NCI-H2029 (cell line): ENCODE measurements around the gene EML3.
"Not testable (repeated sequence)": the region's sequence is repeated elsewhere in the genome, so short reads cannot be mapped to it uniquely, and the experiment has no call there.

ENCODE experiments used
- DNase-seq: peaks from one replicate; lab custom pipeline; 2025; lab: John Stamatoyannopoulos, UW

Gene EML3

DNA sequence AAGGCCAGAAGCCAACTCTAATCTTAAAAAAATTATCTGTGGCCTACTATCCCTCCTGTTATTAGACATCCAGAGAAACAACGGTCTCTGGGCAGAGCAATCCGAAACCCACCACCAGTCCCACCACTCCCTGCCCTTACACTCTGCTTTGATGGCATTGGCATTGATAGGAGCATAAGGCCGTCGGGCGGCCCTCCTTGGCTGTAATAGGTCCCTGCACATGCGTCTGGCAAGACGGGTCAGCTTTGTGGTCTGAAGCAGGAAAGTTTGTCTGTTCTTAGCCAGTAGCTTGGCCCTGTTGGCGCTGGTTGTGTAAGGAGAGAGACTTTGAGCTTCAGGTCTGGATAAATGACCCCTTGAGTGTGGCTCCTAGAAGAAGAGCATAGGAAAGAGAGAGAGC lies 17.5 kb downstream of the EML3 start:
- no peak for DNase-seq

DNA sequence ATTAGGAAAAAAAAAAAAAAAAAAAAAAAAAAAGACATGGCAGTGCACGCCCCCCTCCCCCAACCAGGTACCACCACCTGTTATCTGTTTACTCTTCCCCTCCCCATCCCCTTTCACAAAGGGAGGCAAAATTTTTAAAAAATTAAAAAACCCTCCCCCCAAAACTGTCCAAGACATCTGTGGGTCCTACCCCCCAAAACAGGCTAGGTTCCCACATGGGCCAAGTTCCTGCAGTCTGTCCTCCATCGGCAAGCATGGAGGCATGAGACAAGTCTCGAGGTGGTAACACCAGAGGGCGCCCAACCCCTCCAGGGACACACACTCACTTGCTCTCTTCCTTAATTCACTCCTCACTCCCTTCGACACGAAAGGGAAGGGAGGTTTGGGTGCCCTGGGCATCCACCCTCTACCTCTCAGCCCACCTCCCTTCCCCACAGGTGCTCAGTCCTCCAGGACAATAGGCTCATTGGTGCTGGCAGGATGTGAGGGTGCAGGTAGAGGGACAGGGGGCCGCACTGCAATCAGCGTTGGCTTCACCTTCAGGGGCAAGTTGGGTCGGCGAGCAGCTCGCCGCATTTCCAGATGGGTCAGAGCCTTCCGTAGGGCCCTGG lies 19.0 kb downstream of the EML3 start:
- DNase-seq = peak; percentile 52

DNA sequence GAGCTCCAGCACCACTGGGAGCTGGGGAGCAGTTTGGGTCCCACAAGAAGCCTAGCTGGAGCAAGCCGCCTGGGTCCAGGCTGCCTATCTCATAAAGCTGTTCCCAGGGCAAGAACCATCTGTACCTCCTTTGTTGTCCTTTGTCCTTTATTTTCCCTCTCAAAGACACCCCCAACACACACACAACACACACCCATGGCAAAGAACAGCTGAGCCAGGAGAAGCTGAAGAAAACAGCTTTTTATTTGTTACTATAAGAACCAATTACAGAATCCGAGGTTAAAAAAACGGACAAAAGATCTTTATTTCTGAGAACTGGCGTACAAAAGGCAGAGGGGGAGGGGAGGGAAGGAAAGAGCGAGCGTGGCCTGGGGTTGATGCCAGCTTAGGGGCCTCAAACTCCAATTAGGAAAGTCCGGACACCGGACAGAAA lies 19.6 kb downstream of the EML3 start:
- DNase-seq = no peak

DNA sequence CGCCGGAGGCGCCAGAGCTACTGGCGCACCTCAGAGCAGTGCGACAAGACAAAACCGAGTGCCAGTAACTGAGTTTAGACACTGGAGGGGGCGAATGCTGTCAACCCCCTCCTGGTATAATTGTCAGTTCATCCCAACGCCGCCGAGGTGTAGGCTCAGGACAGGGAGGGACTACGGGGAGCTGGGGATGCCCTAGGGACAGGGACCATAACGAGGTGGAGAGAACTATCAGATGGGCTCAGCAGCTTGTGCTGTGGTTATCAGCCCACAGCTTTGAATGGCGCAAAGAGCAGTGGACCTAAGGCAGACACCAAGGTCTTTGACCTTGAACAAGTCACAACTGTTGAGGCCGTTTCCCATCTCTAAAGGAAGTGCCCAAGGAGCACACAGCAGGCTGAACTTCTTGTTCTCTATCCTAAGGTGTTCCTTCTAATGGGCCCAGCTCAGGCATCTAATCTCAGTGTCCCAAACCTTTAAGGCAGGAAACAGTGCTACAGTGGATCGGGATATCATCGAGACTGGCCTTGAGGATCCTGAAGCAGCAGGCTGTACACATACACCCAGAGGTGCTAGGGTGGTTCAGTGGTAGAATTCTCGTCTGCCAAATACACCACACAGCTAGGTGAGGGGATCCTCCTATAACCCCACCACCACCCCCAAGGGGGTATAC lies 20.3 kb downstream of the EML3 start:
- no peak for DNase-seq

DNA sequence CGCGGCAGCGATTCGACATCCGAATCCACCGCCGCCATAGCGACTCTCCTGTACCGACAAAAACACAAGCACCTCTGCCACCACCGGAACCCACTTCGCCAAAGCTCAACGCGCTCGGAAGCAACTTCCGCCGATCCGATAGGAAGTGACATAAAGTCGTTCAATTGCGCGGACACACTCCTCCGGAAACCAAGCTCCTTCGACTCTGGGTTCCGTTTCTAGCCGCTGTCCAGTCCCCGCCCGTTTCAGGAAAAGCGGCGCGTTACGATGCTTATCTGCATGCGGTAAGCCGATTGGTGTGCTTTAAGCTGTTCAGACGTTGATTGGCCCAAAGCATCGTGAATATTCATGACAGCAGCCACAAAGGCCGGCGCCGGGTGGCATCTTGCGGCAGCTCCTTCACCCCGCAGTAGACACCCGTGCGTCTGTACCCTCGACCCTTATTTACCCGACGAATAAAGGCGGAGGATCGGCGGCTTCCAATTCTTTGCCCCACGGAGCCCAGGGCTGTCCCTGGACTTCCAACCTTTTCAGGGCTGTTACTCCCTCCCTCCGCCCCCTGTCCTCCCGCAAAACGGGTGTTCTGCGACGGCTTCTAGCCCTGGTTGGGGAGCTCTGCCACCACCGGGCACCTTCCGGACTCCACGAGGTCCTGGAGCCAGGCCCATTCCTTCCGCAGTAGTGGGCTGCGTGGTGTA lies 21.0 kb downstream of the EML3 start, which contains the start of gene TUT1:
Gene TUT1, minus strand, starts transcription at position 76 of the 698 bp plus-strand sequence. Its CDS starts 38 bp downstream, at position 38.
- DNase-seq = peak; percentile 99

DNA sequence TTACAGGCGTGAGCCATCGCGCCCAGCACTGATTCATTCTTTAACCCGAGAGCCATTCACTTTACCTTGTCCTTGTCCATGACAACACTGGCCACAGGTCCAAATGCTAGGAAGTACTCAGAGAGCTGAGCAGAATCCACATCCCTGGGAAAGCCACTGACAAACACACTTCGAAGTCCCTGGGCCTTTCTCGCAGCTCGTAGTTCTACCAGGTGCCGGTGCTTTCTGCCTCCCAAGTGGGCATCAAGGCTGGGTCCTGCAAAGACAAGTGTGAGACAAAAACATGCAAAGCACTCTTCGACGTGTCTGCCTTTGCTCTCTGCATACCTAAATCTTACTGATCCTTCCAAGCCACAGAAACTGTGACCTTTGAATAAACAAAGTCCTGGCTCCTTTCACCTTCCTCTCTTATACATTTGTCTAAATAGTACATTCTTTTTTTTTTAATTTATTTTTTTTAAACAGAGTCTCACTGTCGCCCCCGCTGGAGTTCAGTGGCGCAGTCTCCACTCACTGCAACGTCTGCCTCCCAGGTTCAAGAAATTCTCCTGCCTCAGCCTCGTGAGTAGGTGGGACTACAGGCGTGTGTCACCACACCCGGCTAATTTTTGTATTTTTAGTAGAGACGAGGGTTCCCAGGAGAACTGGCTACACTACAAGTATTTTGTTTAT lies 23.5 kb downstream of the EML3 start:
- no peak for DNase-seq

DNA sequence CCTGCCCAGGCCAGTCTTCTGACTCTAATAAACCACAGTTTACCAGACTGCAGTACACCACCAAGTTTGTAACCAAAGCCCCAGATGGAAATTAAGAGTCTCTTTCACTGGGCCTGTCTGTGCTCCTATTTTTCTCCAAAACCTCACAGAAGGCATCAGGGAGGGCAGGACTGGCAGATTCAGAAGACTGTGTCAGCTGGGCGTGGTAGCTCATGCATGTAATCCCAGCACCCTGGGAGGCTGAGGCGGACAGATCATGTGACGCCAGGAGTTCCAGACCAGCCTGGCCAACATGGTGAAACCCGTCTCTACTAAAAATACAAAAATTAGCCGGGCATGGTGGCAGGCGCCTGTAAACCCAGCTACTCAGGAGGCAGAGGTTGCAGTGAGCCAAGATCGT lies 27.2 kb downstream of the EML3 start:
- not testable (repeated sequence) for DNase-seq

DNA sequence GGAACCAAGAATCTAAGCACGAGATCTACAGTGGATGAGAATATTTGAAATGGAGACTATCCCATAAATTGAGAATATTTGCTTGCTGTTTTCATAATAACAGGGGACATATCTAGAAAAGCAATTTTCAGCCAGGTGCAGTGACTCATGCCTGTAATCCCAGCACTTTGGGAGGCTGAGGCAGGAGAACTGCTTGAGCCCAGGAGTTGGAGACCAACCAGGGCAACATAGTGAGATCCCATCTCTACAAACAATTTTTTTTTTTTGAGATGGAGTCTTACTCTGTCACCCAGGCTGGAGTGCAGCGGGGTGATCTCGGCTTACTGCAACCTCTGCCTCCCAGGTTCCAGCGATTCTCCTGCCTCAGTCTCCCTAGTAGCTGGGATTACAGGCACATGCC lies 30.8 kb downstream of the EML3 start:
- DNase-seq = not testable (repeated sequence)

DNA sequence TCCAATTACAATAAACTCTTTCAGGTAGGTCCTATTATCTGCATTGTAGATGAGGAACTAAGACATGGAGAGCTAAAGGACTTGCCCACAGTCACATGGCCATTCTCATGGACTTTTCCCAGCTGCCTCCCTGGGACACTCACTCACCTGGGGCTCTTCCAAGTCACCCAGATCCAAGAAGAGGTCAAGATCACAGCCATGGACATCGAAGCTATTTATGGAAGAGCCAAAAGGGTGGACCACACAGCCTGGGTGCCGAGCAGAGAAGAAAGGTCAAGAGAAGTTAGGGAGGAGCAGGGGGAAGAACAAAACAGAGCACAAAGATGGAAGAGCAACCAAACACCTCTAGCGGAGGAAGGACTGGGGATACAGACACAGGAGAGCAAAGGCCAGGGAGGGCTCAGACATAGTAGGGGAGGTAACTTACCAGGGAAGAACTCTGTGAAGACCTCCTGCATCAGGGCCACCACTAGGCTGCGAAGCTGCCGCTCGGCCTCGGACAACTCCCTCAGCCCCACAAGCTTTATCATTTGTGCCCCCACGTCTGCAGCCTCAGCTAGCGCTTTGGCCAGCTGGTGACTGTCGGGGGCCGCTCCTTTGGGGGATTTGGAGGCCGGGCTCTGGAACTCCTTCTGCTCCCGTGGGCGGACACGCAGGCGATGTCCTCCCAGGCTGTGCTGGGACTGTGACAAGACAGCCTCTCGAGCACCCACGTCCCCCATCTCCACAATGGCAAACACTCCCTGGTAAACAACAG lies 31.4 kb downstream of the EML3 start:
- no peak for DNase-seq

DNA sequence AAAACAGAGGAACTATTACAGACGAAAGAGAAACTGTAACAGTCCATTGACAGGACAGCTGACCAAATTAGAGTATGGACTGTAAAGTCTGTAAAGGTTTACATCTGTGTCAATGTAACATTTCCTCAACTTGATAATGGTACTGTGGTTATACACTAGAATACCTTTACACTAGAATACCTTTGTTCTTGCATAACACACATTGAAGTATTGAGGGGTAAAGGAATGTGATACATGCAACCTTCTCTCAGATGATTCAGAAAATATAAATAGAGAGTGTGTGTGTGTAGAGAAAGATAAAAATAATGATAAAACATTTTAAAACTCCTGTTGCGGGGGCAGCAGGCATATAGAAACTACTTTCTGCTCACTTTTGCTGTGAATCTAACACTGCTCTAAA lies 33.3 kb downstream of the EML3 start:
- DNase-seq = no peak

DNA sequence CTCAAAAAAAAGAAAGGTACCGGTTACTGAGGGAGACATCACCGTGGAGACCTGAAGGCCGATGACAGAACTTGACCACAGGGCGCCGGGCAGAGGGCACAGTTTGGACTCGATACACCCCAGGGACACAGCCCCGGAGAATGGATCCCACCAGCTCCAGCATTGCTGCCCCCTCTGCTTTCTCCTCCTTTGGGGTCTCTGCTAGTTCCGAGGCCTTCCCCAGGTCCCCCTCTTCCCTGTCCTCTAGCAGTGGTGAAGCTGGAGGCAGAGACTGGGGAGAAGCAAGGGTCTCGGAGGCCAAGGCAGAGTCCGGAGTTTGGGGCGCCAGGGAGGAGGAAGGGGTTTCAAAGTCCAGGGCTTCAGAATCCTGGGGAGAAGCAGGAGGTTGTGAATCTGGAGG lies 34.0 kb downstream of the EML3 start:
- DNase-seq = no peak

DNA sequence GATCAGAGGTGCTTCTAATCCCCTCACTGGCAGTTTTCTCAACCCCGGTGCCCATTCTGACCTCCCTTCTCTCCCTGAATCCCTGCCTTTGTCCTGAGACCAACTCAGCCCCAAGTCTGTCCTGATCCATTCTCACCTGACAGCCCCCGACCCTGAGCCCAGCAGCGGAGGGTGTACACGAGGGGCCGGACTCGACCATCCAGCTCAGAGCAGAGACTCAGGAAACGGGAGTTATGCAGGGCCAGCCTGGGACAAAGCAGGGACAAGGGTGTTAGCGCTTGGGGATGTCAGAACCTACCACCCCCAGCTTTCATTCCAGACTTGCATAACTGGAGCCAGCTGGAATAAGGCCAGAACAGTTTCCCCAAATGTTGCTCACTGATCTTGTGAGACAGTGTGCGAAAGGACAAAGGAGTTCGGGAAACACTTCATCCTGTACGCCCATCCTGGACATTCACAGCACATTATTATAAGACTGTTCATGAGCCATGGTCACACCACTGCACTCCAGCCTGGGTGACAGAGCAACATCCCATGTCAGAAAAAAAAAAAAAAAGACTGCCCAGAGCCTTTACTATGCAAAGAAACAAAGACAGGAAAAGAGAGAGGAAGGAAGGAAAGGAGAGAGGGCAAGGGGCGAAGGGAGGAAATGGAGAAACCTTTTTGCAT lies 35.4 kb downstream of the EML3 start:
- no peak for DNase-seq

DNA sequence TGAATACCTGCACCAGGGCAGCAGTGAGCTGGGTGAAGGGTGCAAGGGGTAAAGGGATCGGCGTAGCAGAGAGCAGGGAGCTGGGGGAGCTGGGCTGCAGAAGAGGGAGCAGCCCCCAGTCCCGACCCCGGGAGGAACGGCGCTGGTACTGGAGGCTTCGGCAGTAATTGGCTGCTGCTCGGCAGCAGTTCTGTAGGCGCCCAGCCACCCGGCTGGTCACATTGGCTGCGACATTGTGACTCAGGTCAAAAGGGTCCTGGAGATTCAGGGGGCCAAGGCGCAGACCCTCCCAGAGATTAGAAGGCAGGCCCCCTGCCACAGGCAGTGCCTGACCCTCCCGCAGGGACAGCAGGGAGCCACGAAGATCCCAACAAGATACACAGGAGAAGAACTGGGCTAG lies 36.7 kb downstream of the EML3 start:
- DNase-seq = no peak

DNA sequence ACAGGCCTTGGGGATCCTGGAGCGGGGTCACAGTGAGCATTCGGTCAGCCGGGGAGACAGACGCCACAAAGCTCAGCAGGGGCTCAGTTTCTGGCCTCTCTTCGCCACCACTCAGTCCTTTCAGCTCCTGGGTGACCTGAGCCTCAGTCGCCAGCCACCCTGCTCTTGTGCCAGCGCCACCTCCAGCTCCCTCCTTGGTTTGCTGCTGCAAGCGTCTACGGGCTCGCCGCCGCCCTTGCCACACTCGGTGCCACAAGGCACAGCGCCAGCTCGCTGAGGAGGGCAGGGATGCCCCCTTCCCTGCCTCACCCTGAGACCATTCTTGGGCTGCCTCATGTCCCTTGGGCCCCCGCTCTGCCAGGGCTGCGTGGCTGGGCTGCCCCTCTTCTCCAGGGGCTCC lies 37.4 kb downstream of the EML3 start:
- no peak for DNase-seq

DNA sequence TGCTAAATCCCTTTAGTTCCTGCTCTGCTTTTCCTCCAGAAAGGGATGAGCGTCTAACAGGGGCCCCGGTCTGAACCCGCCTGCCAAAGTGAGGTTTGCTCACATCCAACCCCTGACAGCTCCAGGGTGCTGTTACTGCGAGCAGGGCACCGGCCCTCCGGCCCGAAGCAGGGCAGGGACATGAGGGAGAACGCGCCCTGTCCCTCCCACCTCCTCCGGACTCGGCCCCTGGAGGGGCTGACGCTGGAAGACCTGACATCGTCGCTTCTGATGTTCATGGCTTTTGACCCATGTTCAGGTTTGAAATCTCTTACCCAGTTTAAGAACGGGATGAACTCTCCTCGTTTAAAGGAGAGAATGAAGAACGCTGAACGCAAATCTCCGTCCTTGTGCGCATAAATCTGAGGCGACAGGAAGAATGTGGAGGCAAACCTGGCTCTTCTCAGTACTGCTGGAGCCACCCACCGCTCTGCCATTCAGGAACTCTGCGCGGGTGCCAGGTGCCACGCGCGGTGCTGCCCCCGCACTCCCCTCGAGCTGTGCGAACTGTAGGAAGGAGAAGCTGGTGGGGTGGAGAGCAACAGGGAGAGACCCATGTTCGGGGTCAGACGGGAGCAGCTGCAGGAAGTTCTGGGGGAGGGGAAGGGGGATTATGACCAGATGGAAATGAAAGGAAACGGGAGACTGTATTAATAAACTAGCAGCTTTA lies 38.1 kb downstream of the EML3 start:
- DNase-seq = peak; percentile 21

DNA sequence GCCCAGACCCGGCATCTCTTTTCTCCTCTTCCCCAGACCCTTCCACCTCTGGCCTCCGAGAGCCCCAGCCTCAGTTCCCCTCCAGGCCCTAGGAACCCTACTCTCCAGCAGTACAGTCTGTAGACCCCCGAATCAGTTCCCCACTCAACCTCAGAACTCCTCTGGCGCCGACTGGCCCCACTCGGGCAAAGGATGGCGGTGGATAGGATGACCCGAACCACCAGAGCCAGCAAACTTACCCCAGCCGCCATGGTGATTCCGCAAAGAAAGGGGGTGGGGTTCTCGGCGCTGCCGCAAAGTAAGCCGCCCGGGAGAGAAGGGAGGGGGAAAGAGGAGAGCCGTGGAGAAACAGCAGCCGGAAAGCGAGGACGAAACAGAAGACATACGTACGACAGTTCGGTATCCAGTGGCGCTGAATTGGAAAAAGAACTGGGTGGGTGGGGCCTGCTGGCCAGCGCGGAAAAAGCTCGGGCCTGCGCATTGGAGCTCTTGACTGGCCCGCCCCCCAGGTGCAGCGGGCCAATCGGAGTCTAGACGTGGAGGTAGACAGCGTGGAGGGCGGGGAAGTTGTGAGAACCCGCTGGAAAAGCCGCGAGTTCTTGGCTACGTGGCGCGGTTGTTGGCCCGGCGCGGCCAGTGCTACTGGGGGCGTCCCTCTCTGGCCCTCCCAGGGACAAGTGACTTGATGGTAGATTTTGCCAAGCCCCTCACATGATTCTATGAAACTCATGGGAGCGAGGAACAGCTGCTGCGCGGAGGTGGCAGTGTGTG lies 38.8 kb downstream of the EML3 start, which contains the start of gene EEF1G:
Gene EEF1G, minus strand, starts transcription at position 300 of the 771 bp plus-strand sequence. Its CDS starts 49 bp downstream, at position 251.
- DNase-seq = peak; percentile 99

DNA sequence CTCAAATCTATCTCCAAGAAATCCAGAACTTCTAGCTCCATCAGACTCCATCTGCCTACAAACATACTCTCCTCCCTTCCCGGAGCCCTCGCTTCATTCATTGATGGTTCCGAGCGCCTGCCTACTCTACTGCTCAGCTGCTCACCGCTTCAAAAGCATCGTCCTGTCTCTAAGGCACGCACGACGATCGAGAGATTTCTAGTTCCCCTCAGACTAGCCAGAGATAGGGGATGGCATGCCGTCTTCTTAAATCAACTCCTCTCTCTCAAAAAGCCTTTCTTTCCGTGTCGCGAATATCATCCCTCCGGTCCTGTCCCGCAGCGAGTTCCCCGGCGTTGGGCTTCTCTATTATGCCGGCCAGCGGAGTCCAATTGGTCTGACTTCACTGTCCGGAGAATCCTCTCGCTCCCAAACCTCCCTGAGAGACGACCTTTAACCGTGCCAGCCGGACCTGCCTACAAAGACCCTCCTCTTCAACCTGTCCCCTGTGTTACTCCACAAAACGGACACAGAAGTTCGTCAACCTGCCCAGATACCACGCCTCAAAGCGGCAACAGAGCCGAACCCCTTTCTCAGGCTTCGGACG lies 39.5 kb downstream of the EML3 start:
- DNase-seq = no peak

DNA sequence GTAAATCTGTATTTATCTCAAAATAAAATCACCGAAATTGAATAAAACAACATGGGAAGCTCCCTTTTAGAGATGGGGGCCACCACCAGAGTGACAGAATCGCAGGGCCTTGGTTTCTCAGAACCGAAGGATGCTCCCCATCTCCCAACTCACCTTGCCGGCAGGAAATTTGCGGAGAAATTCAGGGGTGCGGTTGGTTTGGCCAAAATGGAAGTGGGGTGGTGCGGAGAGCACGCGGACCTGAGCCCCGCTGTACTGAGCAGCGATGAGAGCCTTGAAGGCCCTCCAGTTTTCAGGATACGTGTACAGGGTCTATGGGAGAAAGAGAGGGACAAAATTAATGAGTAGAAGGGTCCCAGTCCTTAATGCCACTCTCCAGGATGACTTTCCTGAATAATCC lies 40.1 kb downstream of the EML3 start:
- DNase-seq = no peak

DNA sequence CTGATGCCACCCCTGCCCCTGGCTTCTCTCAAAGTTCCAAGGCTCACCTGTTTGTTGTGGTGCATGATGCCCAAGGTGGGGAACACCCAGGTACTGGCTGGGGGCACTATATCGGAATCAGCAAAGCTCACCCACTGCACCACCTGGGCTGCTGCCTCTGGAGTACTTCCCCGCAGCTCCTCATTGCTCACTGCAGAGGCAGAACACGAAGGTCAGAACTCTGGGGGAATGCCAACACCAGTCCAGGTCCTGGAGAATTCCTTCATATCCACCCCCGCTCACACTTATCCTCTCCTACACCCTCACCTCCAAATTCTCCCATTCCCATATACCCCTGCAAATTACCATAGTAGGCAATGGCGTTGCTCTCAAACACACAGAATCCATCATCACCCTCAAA lies 41.1 kb downstream of the EML3 start:
- not testable (repeated sequence) for DNase-seq
